IMR-90 (cell line): ENCODE measurements around the gene SDC4.

Experiments
- CEBPB ChIP-seq: IDR thresholded peaks from 2 replicates; pipeline ENCODE4 v1.6.1; 2012; ENCODE audit warnings: low read depth, low read length, improper control_type of control experiment
- CHD1 ChIP-seq: IDR thresholded peaks from 2 replicates; pipeline ENCODE4 v1.6.1; 2012; ENCODE audit warnings: low read depth, low read length, improper control_type of control experiment
- POLR2A ChIP-seq: IDR thresholded peaks from 2 replicates; pipeline ENCODE4 v1.6.1; 2012; ENCODE audit warnings: mild to moderate bottlenecking, low read depth, low read length
- RFX5 ChIP-seq: IDR thresholded peaks from 2 replicates; pipeline ENCODE4 v1.8.0; 2012; ENCODE audit warnings: low read depth, mild to moderate bottlenecking, low read length, moderate library complexity
- TF ChIP-seq, protein P1 (sequence below): conservative IDR thresholded peaks from 2 replicates; pipeline ENCODE4 v1.5.1; 2012; ENCODE audit warnings: mild to moderate bottlenecking, low read depth, low read length, improper control_type of control experiment
- TF ChIP-seq, protein P2 (sequence below): fragments of 150-350 bp; IDR thresholded peaks from 2 replicates; pipeline ENCODE4 v1.6.1; 2017; ENCODE audit warnings: mild to moderate bottlenecking, antibody characterized with exemption, low read length, low read depth

DNA sequence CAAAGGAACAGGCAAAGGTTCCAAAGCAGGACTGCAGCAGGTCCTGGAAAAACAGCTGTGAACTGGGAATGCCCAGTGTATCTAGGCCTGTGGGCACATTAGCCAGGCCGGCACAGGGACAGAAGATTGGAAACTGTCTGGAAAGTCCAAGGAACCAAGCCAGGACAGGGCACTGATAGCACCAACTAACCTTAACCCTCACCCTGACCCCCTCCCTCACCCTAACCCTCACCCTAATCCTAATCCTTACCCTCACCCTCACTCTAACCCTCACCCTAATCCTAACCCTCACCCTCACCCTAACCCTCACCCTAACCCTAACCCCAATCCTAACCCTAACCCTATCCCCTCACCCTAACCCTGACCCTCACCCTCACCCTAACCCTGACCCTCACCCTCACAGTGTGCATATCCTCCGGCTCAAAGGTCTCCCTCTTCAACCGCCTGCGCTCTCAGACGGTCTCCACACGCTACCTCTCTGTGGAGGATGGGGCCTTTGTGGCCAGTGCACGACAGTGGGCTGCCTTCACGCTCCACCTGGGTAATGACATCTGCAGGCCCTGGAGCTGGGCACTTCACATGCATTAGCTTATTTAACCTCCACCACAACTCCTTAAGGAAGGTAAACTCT, 35.0 kb downstream of the SDC4 start:
- TF ChIP-seq, protein P1, sequence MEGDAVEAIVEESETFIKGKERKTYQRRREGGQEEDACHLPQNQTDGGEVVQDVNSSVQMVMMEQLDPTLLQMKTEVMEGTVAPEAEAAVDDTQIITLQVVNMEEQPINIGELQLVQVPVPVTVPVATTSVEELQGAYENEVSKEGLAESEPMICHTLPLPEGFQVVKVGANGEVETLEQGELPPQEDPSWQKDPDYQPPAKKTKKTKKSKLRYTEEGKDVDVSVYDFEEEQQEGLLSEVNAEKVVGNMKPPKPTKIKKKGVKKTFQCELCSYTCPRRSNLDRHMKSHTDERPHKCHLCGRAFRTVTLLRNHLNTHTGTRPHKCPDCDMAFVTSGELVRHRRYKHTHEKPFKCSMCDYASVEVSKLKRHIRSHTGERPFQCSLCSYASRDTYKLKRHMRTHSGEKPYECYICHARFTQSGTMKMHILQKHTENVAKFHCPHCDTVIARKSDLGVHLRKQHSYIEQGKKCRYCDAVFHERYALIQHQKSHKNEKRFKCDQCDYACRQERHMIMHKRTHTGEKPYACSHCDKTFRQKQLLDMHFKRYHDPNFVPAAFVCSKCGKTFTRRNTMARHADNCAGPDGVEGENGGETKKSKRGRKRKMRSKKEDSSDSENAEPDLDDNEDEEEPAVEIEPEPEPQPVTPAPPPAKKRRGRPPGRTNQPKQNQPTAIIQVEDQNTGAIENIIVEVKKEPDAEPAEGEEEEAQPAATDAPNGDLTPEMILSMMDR: no peak
- TF ChIP-seq CEBPB: no peak
- TF ChIP-seq, protein P2, sequence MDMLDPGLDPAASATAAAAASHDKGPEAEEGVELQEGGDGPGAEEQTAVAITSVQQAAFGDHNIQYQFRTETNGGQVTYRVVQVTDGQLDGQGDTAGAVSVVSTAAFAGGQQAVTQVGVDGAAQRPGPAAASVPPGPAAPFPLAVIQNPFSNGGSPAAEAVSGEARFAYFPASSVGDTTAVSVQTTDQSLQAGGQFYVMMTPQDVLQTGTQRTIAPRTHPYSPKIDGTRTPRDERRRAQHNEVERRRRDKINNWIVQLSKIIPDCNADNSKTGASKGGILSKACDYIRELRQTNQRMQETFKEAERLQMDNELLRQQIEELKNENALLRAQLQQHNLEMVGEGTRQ: no peak
- no peak for TF ChIP-seq RFX5
- no peak for TF ChIP-seq CHD1
- TF ChIP-seq POLR2A: no peak
